Stimulated activated CD4-positive, alpha-beta T cell treated with anti-CD3 and anti-CD28 coated beads, Interleukin-1b, Interleukin-23, amount 100 ng/mL, for 1 hour (primary cell): ENCODE measurements around the gene CNPY1.

ENCODE experiments used
- DNase-seq, 2 donors: peaks; one replicate each; pipeline ENCODE4 v3.0.0-alpha.2; 2020; ENCODE audit warnings: low read depth in 2 of 2

Gene CNPY1

GRCh38 chr7:155511702-155511996, 34.7 kb downstream of the CNPY1 start:
- DNase-seq, result no peak

GRCh38 chr7:155510975-155511701, 35.2 kb downstream of the CNPY1 start:
- no peak for DNase-seq

GRCh38 chr7:155509725-155510551, 36.4 kb downstream of the CNPY1 start:
- DNase-seq, result no peak

DNA sequence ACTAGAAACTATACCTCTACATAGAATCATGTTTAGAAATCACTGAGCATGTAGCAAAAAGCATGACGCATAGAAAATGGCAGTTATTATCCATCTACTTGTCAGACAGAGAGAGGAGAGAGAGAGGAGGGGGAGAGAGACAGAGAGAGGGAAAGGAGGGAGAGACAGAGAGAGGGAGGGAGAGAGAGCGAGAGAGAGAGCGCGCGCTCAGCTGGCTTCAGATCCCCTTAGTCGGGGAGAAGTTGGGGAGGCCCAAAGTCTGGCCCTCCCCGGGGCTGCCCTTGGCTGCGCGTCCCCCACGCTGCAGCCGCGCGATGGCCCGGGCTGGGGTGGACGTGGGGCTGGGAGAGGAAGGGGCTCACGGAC, 37.0 kb downstream of the CNPY1 start:
- DNase-seq, result no peak

DNA sequence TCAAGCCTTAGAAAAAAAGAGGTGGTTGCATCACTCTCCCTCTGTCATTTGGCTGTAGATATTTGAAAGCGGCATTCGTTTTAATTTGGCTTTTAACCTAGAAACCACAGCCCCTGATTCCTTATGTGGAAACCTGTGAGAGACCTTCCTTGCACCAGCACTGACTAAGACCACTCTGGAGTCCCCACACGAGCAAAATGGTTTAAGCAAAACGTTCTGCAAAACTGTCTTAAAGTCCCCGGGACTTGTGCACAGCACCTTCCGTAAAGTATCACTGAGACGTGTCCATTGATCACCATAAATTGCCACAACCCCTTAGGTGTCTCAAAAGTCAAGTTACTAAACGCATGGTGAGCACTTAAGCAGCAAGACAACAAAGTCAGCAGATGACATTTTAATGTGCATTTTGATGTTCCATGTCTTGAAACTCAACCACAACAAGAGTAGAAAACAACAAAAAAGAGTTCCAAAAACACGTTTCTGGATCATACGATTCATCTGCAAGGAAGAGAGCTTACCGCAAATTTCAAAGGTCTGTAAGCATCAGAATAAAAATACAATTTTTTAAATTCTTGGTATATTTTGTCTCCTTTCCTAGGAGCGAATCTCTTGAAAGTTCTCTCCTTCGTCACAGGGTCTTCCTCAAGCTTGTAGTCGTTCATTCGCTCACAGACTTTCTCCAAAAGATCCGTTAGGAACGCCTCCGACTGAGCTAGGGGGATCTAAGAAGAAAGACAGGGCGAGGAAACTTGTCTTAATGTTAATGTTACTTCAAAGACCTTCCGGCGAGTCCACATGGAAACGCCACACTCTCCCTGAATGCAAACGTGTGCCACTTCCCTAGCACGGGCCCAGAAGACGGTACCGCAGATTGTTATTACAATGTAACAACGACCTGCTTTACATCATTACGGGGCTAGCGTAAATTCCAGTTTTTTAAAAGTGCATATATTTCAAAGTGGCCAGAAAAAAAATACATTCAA, 37.7 kb downstream of the CNPY1 start:
- no peak for DNase-seq

DNA sequence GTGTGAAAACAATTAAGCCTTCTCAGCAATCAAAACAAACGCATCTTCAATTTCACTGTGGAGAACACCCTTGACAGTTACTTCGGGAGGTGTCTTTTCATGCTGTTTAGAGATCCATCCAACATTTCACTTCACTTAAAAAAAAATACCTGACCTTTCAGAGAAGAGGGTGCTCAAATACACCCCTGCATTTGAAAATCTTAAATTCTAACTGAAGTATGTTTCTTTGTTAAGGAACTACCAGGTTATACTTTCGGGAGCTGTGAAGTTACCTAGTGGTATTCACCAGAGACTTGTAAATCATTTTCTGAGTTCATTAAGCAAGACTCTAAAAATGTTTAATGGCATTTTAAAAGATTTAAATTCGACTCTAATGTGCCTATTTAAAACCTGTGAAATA, 38.8 kb downstream of the CNPY1 start:
- DNase-seq, result no peak

DNA sequence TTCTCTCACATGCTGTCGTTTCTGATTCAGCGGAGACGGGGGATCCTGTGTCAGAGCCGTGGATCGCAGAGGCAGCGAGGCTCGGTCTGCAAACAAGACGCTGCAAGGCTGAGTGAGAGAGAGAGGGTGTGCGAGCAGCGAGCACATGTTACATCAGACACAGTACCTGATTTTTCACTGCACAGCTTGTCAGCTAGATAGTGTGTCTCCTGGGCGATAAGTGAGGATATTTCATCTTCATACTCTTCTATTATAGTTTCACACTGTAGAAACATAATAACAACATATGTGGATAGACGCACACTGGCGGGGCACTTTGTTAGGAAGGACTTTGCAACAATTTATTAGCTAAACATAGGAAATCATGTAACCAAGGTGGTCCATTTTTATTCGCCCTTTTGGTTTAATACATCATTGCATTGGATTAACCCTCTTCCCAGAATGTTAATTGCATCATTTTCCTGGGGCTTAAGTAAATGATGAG, 39.5 kb downstream of the CNPY1 start:
- no peak for DNase-seq

DNA sequence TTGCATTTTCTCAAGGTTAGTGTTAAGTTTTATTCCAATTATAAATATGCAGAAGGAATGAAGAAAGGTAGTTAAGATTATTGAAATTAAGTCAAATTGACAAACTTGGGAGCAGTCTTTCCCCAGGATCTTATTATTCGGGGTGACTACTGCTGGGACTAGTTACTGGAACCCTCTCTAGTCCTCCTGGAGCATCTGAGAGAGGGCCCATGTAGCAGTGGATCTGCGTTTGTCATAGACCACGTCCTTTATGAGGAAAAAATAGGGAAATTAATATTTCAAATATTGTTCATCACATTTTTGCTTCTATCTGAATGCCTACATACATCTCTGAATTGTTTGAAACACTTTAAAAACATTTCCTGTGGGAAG, 41.0 kb downstream of the CNPY1 start:
- DNase-seq, result no peak

- no peak for DNase-seq
These were observed 49.0 kb downstream of the CNPY1 start for GRCh38 chr7:155497149-155497901.

DNA sequence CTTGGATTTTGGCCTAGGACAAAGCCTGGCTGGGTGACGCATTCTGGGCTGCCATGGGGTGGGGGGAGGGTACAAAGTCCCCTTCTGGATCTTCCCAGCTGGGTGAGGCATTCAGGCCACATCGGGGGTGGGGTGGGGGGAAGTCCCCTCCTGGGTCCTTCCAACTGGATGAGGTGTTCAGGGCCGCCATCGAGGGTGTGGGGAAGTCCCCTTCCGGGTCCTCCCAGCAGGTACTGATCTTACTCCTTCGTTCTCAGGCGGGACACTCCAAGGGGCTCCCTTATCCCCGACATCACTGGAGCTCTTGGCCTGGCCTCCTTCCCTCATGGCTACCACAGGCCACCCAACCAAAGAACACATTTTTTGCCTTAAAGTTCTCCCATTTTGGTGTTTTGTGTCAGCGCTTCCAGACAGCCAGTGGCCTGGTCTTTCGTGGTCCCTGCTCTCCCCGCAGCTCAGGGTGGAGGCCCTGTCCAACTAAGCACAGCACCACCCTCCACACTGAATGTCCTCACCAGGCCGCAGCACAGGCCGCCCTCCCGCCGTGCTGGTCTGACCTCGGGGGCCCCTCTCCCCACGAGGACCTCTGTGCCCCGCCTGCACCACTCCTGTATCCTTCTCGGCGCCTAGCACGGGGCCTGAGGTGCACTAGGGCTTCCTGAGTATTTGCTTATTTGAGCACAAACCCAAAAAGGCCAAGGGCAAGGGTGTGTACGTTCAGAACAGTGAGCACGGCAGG, 49.9 kb downstream of the CNPY1 start:
- no peak for DNase-seq

DNA sequence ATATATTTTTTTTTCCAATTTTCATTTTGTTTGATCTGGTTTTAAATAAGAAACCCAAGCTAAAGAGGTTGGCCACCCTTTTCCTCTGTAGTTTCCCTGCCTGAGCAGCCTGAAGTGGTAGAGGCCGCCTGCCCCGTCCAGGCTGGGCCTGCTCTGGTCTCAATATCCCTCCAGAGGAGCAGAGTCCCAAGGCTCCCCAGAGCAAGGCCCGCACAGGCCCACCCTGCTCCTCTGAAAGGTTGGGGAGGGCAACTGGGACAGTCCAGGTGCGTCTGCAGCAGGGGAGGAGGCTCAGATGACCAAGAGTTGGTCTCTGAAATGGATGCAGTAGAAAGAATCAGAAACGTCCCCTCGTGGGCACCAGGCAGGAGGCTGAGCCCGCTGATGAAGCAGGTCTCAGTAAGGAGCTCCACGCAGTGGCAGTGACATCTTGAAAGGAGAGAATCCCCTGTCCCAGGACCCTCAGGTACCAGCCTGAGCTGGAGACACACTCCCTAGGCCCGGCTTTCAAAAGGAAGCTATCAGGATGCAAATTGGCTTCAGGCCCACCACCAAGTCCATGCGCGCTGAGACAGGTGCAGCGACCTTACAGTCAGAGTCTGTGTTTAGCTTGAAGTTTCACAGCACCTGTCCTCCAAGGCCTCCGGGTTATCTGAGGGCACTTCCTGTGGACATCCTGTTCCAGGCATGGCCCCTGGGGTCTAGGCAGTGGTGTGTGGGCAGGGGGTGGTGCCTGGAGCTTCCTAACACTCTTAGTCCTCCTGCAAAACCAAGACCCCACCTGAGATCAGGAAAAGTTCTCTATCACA, 50.7 kb downstream of the CNPY1 start:
- no peak for DNase-seq

DNA sequence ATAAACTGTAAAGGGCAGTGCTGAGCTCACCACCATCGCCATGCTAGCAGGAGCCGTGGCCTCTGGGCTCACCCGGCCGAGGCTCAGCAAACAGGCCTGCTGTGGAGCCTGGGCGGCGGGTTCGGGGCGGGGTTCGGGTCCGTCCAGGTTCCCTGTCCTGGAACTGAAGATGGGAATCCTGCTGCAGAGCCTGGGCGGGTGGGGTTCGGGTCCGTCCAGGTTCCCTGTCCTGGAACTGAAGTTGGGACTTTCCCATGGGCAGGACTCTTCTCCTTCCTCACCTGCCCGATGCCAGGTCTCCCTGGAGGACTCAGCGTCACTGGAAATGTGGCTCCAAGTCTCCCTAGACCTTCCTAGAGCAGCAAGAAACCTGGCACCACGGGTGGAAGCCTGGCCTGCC, 51.8 kb downstream of the CNPY1 start:
- no peak for DNase-seq

- no peak for DNase-seq
These were observed 52.4 kb downstream of the CNPY1 start for GRCh38 chr7:155493744-155494538.

- DNase-seq, result no peak
These were observed 54.5 kb downstream of the CNPY1 start for GRCh38 chr7:155491812-155492211.

GRCh38 chr7:155490697-155491628, 55.4 kb downstream of the CNPY1 start:
- no peak for DNase-seq

DNA sequence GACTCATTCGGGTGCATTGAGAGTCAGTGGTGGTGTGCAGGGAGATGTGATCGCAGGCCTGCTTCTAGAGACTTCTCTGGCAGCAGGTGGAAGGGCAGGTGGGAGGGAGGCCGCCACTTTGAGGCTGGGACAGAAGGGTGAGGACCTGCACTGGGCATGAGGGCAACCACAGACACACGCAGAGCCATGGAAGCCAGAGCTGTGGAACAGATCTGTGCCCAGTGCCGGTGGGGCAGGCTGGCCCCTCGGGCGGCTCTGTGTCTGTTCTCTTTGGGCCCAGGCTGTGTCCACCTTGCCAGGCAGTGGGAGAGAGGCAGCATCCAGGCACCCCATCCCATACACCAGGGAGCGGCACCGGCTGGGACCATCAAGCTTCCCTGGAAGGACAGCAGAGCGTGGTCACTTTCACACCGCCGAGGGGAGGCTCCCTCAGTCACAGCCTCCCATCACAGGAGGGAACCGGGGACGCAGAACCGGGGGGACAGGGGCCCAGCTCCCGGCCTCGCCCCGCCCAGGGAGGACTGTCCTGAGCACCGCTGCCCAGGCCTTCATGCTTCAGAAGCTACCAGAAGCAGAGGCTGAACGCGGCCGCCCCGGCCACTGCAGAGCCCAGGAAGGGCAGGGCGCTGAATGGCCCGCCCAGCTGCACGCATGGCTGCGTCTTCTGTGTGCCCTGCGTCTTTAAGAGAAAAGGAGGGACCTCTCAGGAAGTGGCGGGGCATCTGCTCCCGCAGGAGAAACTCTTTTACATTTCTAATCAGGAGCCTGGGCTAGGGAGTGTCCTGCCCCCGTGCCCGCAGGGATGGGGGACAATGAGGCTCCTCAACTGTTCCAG, 56.3 kb downstream of the CNPY1 start:
- no peak for DNase-seq
